Adrenal gland (tissue), 12 donors: ENCODE measurements around the gene HES7. TPM values are rescaled to one million over a fixed set of nuclear protein-coding genes. Genes with fewer than 3 reads are reported as not detected.

Experiments used
- DNase-seq, 7 donors: peaks; one replicate each; pipeline ENCODE4 v3.0.0-alpha.2; 2019 to 2020
- H3K27ac ChIP-seq, 5 donors: fragments of 200-600 bp; sonication (generic) in 4 of 5; 1 replicate in 3 of 5; 2 replicates in 2 of 5; pipeline versions ENCODE4 v1.5.1 to v1.8.0; 2016 to 2020; ENCODE audit warnings: mild to moderate bottlenecking in 1 of 5
- H3K27me3 ChIP-seq: fragments of 200-600 bp; 2 replicates; pipeline ENCODE4 v1.8.0; 2021
- H3K36me3 ChIP-seq, 2 donors: fragments of 200-600 bp; replicated peaks in 1 of 2; 1 replicate in 1 of 2; 2 replicates in 1 of 2; pipeline versions ENCODE4 v1.5.1 to v1.8.0; 2018 to 2022
- H3K4me1 ChIP-seq, 2 donors: fragments of 200-600 bp; replicated peaks in 1 of 2; 1 replicate in 1 of 2; 2 replicates in 1 of 2; pipeline versions ENCODE4 v1.5.1 to v1.8.0; 2018 to 2021
- H3K4me3 ChIP-seq, 4 donors: fragments of 200-600 bp; sonication (generic) in 3 of 4; one replicate each; pipeline ENCODE4 v1.5.1; 2016 to 2018
- H3K9me3 ChIP-seq, 3 donors: fragments of 200-600 bp; sonication (generic) in 1 of 3; replicated peaks in 1 of 3; 1 replicate in 2 of 3; 2 replicates in 1 of 3; pipeline versions ENCODE4 v1.5.1 to v1.8.0; 2016 to 2021
- CTCF ChIP-seq, 6 experiments: fragments of 450-650 bp in 4 of 6; fragments of 200-600 bp in 2 of 6; sonication (generic) in 1 of 6; IDR thresholded peaks; 1 replicate in 5 of 6; 2 replicates in 1 of 6; pipeline versions ENCODE4 v1.5.1 to v1.8.0; 2016 to 2021; ENCODE audit warnings: antibody characterized with exemption in 6 of 6, mild to moderate bottlenecking in 2 of 6, moderate library complexity in 1 of 6
- POLR2A ChIP-seq, 2 donors: fragments of 450-650 bp; IDR thresholded peaks; one replicate each; pipeline ENCODE4 v1.6.1; 2017; ENCODE audit warnings: antibody characterized with exemption in 2 of 2, mild to moderate bottlenecking in 2 of 2, moderate library complexity in 1 of 2
- WGBS, 4 donors: extraction: QIAGEN DNeasy Blood & Tissue Kit in 2 of 4; methylation state at CpG; one replicate each; pipeline versions ENCODE4 v1.1.5 to v1.1.7; 2013 to 2017; 5-methylcytosine and 5-hydroxymethylcytosine counted together
- intact Hi-C, 2 donors: fragments of 100-400 bp; cut with DNase I; formaldehyde crosslinking; loops; one replicate each; pipeline versions ENCODE4 v1.14.1 to v1.15.0; 2022 to 2023
- polyA plus RNA-seq, 3 donors: library from polyadenylated mRNA; stranded (reverse); fragments of 200-250 nt in 2 of 3; fragments of 350-450 nt in 1 of 3; fragmentation: Illumina TruSeq in 1 of 3; extraction: RNeasy Lipid Tissue Mini Kit (QIAGEN cat#74804) in 1 of 3; gene quantifications; one replicate each; pipeline ENCODE4 v1.2.3, GENCODE V29; 2013 to 2014
- total RNA-seq, 9 donors: library from RNA; depleted of rRNA in 4 of 9; stranded (reverse); fragments of >200 nt in 4 of 9; fragments of 120-200 nt in 1 of 9; fragmentation: NEBNext Ultra II Directional in 1 of 9; extraction: Animal tissue kit (Norgen Biotek cat#: 25700) in 1 of 9; gene quantifications; one replicate each; pipeline versions ENCODE4 v1.1.0 to v1.2.4, GENCODE V29; 2013 to 2023
- donor health status: healthy with polysubstance abuse.
- donor health status: Bipolar disorder and iron deficiency.
- donor health status: DM: yes; HTN: yes; CAD: no.
- donor health status: DM: no; HTN: no; CAD: no.
- donor health status: DM: no; HTN: no; CAD: no.
- donor health status: DM: yes; HTN: yes; CAD: no.

The HES7 gene
- total and polyA plus RNA-seq, 12 donors, result 0.06 to 1.0 (median 0.32) TPM; not detected in 7

- peak overlapping the region in 2 of 5 donors; percentile 76 to 81 for H3K27ac ChIP-seq
- H3K36me3 ChIP-seq, result peaks cover 0 to 100% of the 10 kb centered on the region in 2 donors
- H3K27me3 ChIP-seq, result no peaks in the 10 kb centered on the region
- peak in 2 of 7 donors; percentile 24 to 57 for DNase-seq
- peaks cover 12 to 30% of the 10 kb centered on the region in 2 donors for H3K4me1 ChIP-seq
- 87 to 93% (median 90%) methylated on average over 6 to 12 of the region's 12 CpGs for WGBS, 4 donors
- TF ChIP-seq POLR2A (IDR thresholded peaks at IDR 0.05) (no peak), CTCF (IDR thresholded peaks at IDR 0.05) (no peak)
- no peaks in the 10 kb centered on the region for H3K9me3 ChIP-seq
- no peak overlapping the region for H3K4me3 ChIP-seq
- intact Hi-C loops, result no loop called here
These were observed 21.9 kb upstream of the HES7 start for GRCh38 chr17:8145811-8146210.

DNA sequence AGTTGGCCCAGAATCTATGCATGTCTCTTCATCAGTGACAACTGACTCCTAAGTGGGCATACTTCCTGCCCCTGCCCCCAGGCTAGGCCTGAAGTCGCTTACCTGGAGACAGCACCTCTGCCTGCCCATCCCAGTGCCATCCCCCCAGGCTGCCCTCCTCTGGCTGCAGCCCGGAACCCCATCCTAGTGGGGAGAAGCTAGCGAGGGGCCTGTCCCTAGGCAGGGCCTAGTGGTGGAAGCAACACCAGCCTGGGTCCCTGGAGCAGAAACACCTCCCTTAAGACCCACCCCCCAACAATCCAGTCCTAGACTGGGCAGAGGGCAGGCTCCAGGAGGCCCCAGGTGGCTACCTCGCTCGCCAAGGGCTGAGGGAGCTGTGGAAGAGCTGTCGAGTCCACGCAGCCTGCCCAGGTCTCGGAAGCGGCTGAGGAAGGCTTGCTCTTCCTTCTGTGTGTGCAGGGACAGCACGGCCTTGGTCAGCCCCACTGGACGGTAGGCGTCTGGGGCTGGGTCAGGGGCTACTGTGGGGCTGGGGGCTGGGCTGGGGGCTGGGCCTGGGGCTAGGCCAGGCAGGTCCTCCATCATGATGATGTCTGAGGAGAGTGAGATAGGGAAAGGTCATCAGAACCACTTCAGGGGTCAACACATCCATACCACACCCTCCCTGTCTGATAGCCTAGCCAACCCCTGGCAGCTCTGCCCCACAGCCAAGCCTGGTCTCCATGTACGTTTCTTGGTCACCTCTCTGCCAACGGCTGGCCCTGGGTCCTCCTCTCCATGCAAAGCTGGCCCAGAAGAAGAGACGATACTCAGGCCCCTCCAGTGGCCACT is 20.7 kb upstream of the HES7 start:
- H3K36me3 ChIP-seq, result peaks cover 0 to 100% of the 10 kb centered on the region in 2 donors
- WGBS, 4 donors, result 63 to 88% (median 83%) methylated on average over 3 to 15 of the region's 15 CpGs
- H3K4me1 ChIP-seq, result peaks cover 0 to 19% of the 10 kb centered on the region in 2 donors
- peak in 2 of 7 donors; percentile 39 to 57 for DNase-seq
- H3K4me3 ChIP-seq, result no peak overlapping the region
- TF ChIP-seq POLR2A (IDR thresholded peaks at IDR 0.05) (no peak), CTCF (IDR thresholded peaks at IDR 0.05) (no peak)
- no peaks in the 10 kb centered on the region for H3K9me3 ChIP-seq
- intact Hi-C loops, result no loop called here
- H3K27ac ChIP-seq, result peak overlapping the region in 2 of 5 donors; percentile 4 to 34
- H3K27me3 ChIP-seq, result no peaks in the 10 kb centered on the region

DNA sequence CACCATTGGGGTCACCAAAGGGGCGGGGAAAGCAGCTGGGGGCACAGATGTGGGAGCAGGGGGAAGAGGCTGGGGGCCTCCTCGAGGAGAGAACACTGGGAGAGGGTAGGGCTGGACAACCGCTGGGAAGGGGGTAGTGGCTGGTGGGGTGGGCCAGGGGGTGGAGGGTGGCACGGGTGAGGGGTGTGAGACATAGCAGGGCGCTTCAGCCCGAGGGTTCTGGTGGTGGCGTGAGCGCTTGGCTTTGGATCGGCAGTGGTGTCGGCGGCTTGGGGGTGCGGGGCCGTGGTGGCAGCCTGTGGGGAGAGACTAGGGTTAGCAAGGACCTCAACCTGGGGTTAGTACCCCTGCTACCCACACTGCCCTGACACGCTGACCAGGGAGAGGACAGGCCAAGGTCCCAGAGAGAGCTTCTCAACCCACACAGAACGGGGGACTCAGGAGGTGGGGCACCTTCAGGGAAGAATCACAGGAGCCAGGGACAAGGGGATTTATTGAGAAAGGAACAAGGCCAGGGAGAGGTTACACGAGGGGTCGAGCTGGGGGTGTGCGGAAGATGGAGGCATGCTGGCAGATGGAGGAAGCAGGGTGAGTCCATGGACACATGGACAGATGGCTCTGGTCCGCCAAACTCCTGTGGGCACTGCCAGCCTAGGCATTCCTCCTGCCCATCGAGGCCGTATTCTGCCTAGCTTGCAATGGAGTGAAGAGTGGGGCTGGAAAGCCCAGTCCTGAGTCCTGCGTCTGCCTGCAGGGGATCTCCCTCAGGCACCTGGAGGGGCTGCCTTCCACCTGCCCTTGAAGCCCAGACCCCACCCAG is 19.9 kb upstream of the HES7 start:
- H3K4me1 ChIP-seq, result peaks cover 0 to 24% of the 10 kb centered on the region in 2 donors
- intact Hi-C loops, result no loop called here
- DNase-seq, result peak in 1 of 7 donors; percentile 59
- H3K4me3 ChIP-seq, result no peak overlapping the region
- H3K27me3 ChIP-seq, result no peaks in the 10 kb centered on the region
- TF ChIP-seq CTCF (IDR thresholded peaks at IDR 0.05), result no peak
- TF ChIP-seq POLR2A (IDR thresholded peaks at IDR 0.05), result no peak
- H3K36me3 ChIP-seq, result peaks cover 0 to 95% of the 10 kb centered on the region in 2 donors
- H3K9me3 ChIP-seq, result no peaks in the 10 kb centered on the region
- H3K27ac ChIP-seq, result peak overlapping the region in 3 of 5 donors; percentile 4 to 34 (median 31)
- WGBS, 4 donors, result 83 to 88% (median 86%) methylated on average over 18 to 22 of the region's 22 CpGs
